HepG2 (cell line): ENCODE data around the gene NOL4L. TPM values are rescaled to one million over a fixed set of nuclear protein-coding genes. Genes with fewer than 3 reads are reported as not detected.

Experiments used
- CCAR2 ChIP-seq: fragments of 200-400 bp; formaldehyde crosslinking; optimal IDR thresholded peaks from 2 replicates; pipeline ENCODE3; 2018; ENCODE audit warnings: low read depth, mild to moderate bottlenecking, low read length, moderate library complexity
- CENPX ChIP-seq: sonication (generic); formaldehyde crosslinking; IDR thresholded peaks from 2 replicates; pipeline ENCODE4 v1.9.0; 2021; ENCODE audit warnings: mild to moderate bottlenecking, missing genetic modification reagents, moderate library complexity
- FOSL1 ChIP-seq: sonication (generic); formaldehyde crosslinking; IDR thresholded peaks from 2 replicates; pipeline ENCODE4 v1.9.0; 2021; ENCODE audit warnings: missing genetic modification reagents, borderline replicate concordance
- GLI4 ChIP-seq: sonication (generic); formaldehyde crosslinking; IDR thresholded peaks from 2 replicates; pipeline ENCODE4 v1.5.1; 2020; ENCODE audit warnings: missing genetic modification reagents, mild to moderate bottlenecking, moderate library complexity, borderline replicate concordance
- HMGXB4 ChIP-seq, 2 experiments: sonication (generic) in 1 of 2; formaldehyde crosslinking in 1 of 2; IDR thresholded peaks; 2 replicates each; pipeline versions ENCODE4 v1.4.0 to v1.6.1; 2018 to 2020; ENCODE audit warnings: missing genetic modification reagents in 2 of 2, borderline replicate concordance in 1 of 2, low read depth in 1 of 2, mild to moderate bottlenecking in 1 of 2, missing biosample characterization in 1 of 2
- HNRNPH1 ChIP-seq: fragments of 200-400 bp; formaldehyde crosslinking; optimal IDR thresholded peaks from 2 replicates; pipeline ENCODE3; 2017; ENCODE audit warnings: mild to moderate bottlenecking, low read depth, low read length
- HNRNPUL1 ChIP-seq: fragments of 200-400 bp; formaldehyde crosslinking; IDR thresholded peaks from 2 replicates; pipeline ENCODE4 v1.6.1; 2017; ENCODE audit warnings: low read depth, mild to moderate bottlenecking, low read length, moderate library complexity
- MEF2D ChIP-seq: sonication (generic); formaldehyde crosslinking; IDR thresholded peaks from 2 replicates; pipeline ENCODE4 v1.5.1; 2020; ENCODE audit warnings: mild to moderate bottlenecking, missing genetic modification reagents
- MLX ChIP-seq: IDR thresholded peaks from 2 replicates; pipeline ENCODE4 v1.6.1; 2016
- NFKBIZ ChIP-seq: IDR thresholded peaks from 2 replicates; pipeline ENCODE4 v1.6.1; 2018; ENCODE audit warnings: missing genetic modification reagents, missing compliant biosample characterization
- SNAPC2 ChIP-seq: sonication (generic); formaldehyde crosslinking; IDR thresholded peaks from 2 replicates; pipeline ENCODE4 v1.8.1; 2022; ENCODE audit warnings: mild to moderate bottlenecking, missing genetic modification reagents
- TFAP4 ChIP-seq: sonication (generic); IDR thresholded peaks from 2 replicates; pipeline ENCODE4 v1.6.1; 2016; ENCODE audit warnings: low read depth, borderline replicate concordance
- TRAFD1 ChIP-seq: sonication (generic); formaldehyde crosslinking; IDR thresholded peaks from 2 replicates; pipeline ENCODE4 v1.5.1; 2020; ENCODE audit warnings: missing genetic modification reagents, mild to moderate bottlenecking, borderline replicate concordance
- ZNF276 ChIP-seq: sonication (generic); formaldehyde crosslinking; IDR thresholded peaks from 2 replicates; pipeline ENCODE4 v1.4.0; 2020; ENCODE audit warnings: mild to moderate bottlenecking, low read depth, missing genetic modification reagents
- ZNF446 ChIP-seq: sonication (generic); formaldehyde crosslinking; IDR thresholded peaks from 2 replicates; pipeline ENCODE4 v1.5.0; 2020; ENCODE audit warnings: mild to moderate bottlenecking, missing genetic modification reagents
- ZNF552 ChIP-seq: sonication (generic); formaldehyde crosslinking; IDR thresholded peaks from 2 replicates; pipeline ENCODE4 v1.9.0; 2022; ENCODE audit warnings: missing genetic modification reagents, mild to moderate bottlenecking, borderline replicate concordance
- ZNF674 ChIP-seq: sonication (generic); formaldehyde crosslinking; IDR thresholded peaks from 2 replicates; pipeline ENCODE4 v1.5.0; 2020; ENCODE audit warnings: low read depth, mild to moderate bottlenecking, missing genetic modification reagents
- ZNF713 ChIP-seq: sonication (generic); formaldehyde crosslinking; IDR thresholded peaks from 2 replicates; pipeline ENCODE4 v1.4.0; 2020; ENCODE audit warnings: mild to moderate bottlenecking, missing genetic modification reagents
- ZNF724P ChIP-seq: sonication (generic); formaldehyde crosslinking; IDR thresholded peaks from 2 replicates; pipeline ENCODE4 v1.8.0; 2022; ENCODE audit warnings: missing genetic modification reagents, borderline replicate concordance
- ZNF800 ChIP-seq: sonication (generic); formaldehyde crosslinking; IDR thresholded peaks from 2 replicates; pipeline ENCODE4 v1.4.0; 2020; ENCODE audit warnings: missing genetic modification reagents
- ZNF891 ChIP-seq: sonication (generic); formaldehyde crosslinking; IDR thresholded peaks from 2 replicates; pipeline ENCODE4 v1.5.0; 2020; ENCODE audit warnings: mild to moderate bottlenecking, missing genetic modification reagents
- polyA plus RNA-seq, 8 experiments: library from polyadenylated mRNA; depleted of rRNA in 3 of 8; stranded (reverse) in 7 of 8; unstranded in 1 of 8; fragments of >200 nt; fragmentation: Illumina TruSeq in 4 of 8; extraction: Trizol in 4 of 8; gene quantifications; 2 replicates each; pipeline versions ENCODE4 v1.2.1 to v1.2.3, GENCODE V29; 2011 to 2016; ENCODE audit warnings: low read depth in 4 of 8, missing spikeins in 1 of 8, mixed read lengths in 1 of 8; ENCODE audit not compliant: insufficient read depth in 1 of 8
- total RNA-seq, 5 experiments: library from RNA; depleted of rRNA; stranded (reverse); fragments of >200 nt; fragmentation: Illumina TruSeq; extraction: Trizol; gene quantifications; 2 replicates each; pipeline ENCODE4 v1.2.3, GENCODE V29; 2016; ENCODE audit warnings: low read depth in 1 of 5

Gene NOL4L
- total and polyA plus RNA-seq, 2 of the 13 experiments (the other 11 are each of a cell fraction or from before 2014, with no cell fraction given) = 16.6 to 35.4 TPM

GRCh38 chr20:32544260-32544722, 40.8 kb downstream of the NOL4L start (continued):
- TF ChIP-seq ZNF446 (peak; percentile 38; the same call in 1 of the 2 replicates), ZNF724P (CRISPR knock-in tag) (no peak), ZNF674 (CRISPR knock-in tag) (0 out of 2 replicates have a peak, but pooled peaks have one; percentile 7), NFKBIZ (no peak), HMGXB4 (CRISPR knock-in tag; IDR thresholded peaks at IDR 0.05; ENCODE audit: borderline replicate concordance in 1 of 2, low read depth in 1 of 2) (peak in 1 of 2 experiments; percentile 1; a peak in 1 of 4 replicates), ZNF800 (CRISPR knock-in tag) (no peak), CENPX (no peak), HNRNPH1 (peak; percentile 62), ZNF552 (CRISPR knock-in tag) (no peak), FOSL1 (CRISPR knock-in tag) (no peak), SNAPC2 (CRISPR knock-in tag) (no peak), CCAR2 (no peak), ZNF891 (CRISPR knock-in tag) (0 out of 2 replicates have a peak, but pooled peaks have one; percentile 38), TFAP4 (no peak), TRAFD1 (CRISPR knock-in tag) (no peak), GLI4 (CRISPR knock-in tag) (0 out of 2 replicates have a peak, but pooled peaks have one; percentile 5), MLX (CRISPR knock-in tag) (no peak), ZNF276 (CRISPR knock-in tag) (peak; percentile 68; the same call in 1 of the 2 replicates), ZNF713 (CRISPR knock-in tag) (0 out of 2 replicates have a peak, but pooled peaks have one; percentile 3), MEF2D (CRISPR knock-in tag) (no peak), HNRNPUL1 (no peak)
